GM12878 (cell line): ENCODE data around the gene EIF2B5. TPM values are rescaled to one million over a fixed set of nuclear protein-coding genes. Genes with fewer than 3 reads are reported as not detected.

Experiments used
- BHLHE40 ChIP-seq, 2 experiments: fragments of 450-650 bp in 1 of 2; IDR thresholded peaks; 2 replicates each; pipeline ENCODE4 v1.6.1; 2011 to 2017; ENCODE audit warnings: low read depth in 2 of 2, borderline replicate concordance in 1 of 2, improper control_type of control experiment in 1 of 2, low read length in 1 of 2, mild to moderate bottlenecking in 1 of 2
- CBFB ChIP-seq: IDR thresholded peaks from 2 replicates; pipeline ENCODE4 v1.6.1; 2016; ENCODE audit warnings: antibody characterized with exemption, low read depth
- ESRRA ChIP-seq: IDR thresholded peaks from 2 replicates; pipeline ENCODE4 v1.6.1; 2012; ENCODE audit warnings: mild to moderate bottlenecking, low read length, improper control_type of control experiment
- HDAC2 ChIP-seq: fragments of 200-600 bp; sonication (generic); IDR thresholded peaks from 2 replicates; pipeline ENCODE4 v1.6.1; 2017
- LARP7 ChIP-seq: fragments of 450-650 bp; IDR thresholded peaks from 2 replicates; pipeline ENCODE4 v1.6.1; 2017; ENCODE audit warnings: mild to moderate bottlenecking
- MTA3 ChIP-seq: IDR thresholded peaks from 2 replicates; pipeline ENCODE4 v1.6.1; 2012; ENCODE audit warnings: low read length, inconsistent platforms, borderline replicate concordance
- NR2C2 ChIP-seq: IDR thresholded peaks from 2 replicates; pipeline ENCODE4 v1.6.1; 2011; ENCODE audit warnings: borderline replicate concordance, low read depth; ENCODE audit not compliant: control insufficient read depth, insufficient read length
- RAD21 ChIP-seq: IDR thresholded peaks from 2 replicates; pipeline ENCODE4 v1.6.1; 2011; ENCODE audit warnings: mild to moderate bottlenecking, low read depth, low read length, moderate library complexity; ENCODE audit not compliant: insufficient read depth
- RAD51 ChIP-seq: fragments of 450-650 bp; IDR thresholded peaks from 2 replicates; pipeline ENCODE4 v1.6.1; 2016; ENCODE audit warnings: moderate library complexity, mild to moderate bottlenecking, inconsistent platforms
- RFX5 ChIP-seq: IDR thresholded peaks from 2 replicates; pipeline ENCODE4 v1.6.1; 2011; ENCODE audit warnings: low read depth, low read length, improper control_type of control experiment
- polyA plus RNA-seq, 11 experiments: library from polyadenylated mRNA; depleted of rRNA in 4 of 11; unstranded in 6 of 11; stranded (reverse) in 5 of 11; fragments of >200 nt; fragmentation: Nextera tagmentation in 4 of 11; fragmentation: Illumina TruSeq in 1 of 11; extraction: Ambion mirVana in 4 of 11; extraction: Trizol in 1 of 11; gene quantifications; 1 replicate in 1 of 11; 2 replicates in 10 of 11; pipeline versions ENCODE4 v1.2.1 to v1.2.3, GENCODE V29; 2011 to 2016; ENCODE audit warnings: inconsistent platforms in 2 of 11, missing spikeins in 2 of 11, low read depth in 1 of 11
- total RNA-seq, 4 experiments: library from RNA; depleted of rRNA in 3 of 4; stranded (reverse); fragments of >200 nt in 3 of 4; fragmentation: Illumina TruSeq in 1 of 4; extraction: Trizol in 1 of 4; gene quantifications; 2 replicates each; pipeline versions ENCODE4 v1.2.1 to v1.2.3, GENCODE V29; 2013 to 2021
- TF ChIP-seq, protein P1 (sequence below): fragments of 450-650 bp; IDR thresholded peaks from 2 replicates; pipeline ENCODE4 v1.6.1; 2017; ENCODE audit warnings: mild to moderate bottlenecking, low read depth, inconsistent platforms; ENCODE audit not compliant: poor library complexity, severe bottlenecking

Gene EIF2B5
- total and polyA plus RNA-seq, 10 of the 15 experiments (the other 5 are each of a cell fraction or from before 2014, with no cell fraction given): 13.7 to 82.7 (median 52.2) TPM

DNA sequence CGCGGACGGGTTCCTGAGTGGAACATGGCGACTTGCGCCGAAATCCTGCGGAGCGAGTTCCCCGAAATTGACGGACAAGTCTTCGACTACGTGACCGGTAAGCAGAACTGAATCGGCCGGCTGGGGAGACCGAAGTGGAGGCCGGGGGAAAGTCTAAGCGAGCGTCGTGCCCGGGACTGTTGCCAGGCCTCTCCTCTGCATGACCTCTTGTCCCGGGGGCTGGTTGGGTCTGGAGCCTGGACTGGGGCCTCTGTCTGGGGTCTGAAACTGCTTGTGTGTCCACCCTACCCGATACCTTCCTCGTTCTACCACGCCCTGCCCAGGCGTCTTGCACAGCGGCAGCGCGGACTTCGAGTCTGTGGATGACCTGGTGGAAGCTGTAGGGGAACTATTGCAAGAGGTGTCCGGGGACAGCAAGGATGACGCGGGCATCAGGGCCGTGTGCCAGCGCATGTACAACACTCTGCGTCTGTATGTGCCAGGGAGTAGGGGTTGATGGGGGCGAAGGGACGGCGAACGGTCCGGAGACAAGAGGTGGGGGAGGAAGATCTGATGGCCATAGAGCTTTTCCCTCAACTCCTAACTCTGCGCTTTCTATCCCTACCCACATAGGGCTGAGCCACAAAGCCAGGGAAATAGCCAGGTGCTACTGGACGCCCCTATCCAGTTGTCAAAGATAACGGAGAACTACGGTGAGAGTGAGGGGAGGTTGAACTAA is 51.2 kb downstream of the EIF2B5 start, which contains the start of gene ABCF3 (continued):
- TF ChIP-seq RAD21 (no peak), RFX5 (no peak), RAD51 (no peak), BHLHE40 (IDR thresholded peaks at IDR 0.05; ENCODE audit: borderline replicate concordance in 1 of 2, low read depth in 2 of 2, low read length in 1 of 2) (no peak; a peak in 1 of 4 replicates), MTA3 (no peak), CBFB (peak; percentile 20; the same call in 1 of the 2 replicates), LARP7 (peak; percentile 63; the same call in 1 of the 2 replicates), HDAC2 (no peak), ESRRA (no peak), NR2C2 (no peak)
- TF ChIP-seq, protein P1, sequence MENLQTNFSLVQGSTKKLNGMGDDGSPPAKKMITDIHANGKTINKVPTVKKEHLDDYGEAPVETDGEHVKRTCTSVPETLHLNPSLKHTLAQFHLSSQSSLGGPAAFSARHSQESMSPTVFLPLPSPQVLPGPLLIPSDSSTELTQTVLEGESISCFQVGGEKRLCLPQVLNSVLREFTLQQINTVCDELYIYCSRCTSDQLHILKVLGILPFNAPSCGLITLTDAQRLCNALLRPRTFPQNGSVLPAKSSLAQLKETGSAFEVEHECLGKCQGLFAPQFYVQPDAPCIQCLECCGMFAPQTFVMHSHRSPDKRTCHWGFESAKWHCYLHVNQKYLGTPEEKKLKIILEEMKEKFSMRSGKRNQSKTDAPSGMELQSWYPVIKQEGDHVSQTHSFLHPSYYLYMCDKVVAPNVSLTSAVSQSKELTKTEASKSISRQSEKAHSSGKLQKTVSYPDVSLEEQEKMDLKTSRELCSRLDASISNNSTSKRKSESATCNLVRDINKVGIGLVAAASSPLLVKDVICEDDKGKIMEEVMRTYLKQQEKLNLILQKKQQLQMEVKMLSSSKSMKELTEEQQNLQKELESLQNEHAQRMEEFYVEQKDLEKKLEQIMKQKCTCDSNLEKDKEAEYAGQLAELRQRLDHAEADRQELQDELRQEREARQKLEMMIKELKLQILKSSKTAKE: no peak
- TF ChIP-seq, all 136 proteins: peak for 19
